GM18861 (cell line): ENCODE measurements around the gene ACSM6.
"Not testable (repeated sequence)": the region's sequence is repeated elsewhere in the genome, so short reads cannot be mapped to it uniquely, and the experiment has no call there.

Experiments used
- ATAC-seq: cut with Tn5 transposase; IDR thresholded peaks from one replicate; pipeline ENCODE4 v1.9.1; 2021; ENCODE audit not compliant: unreplicated experiment

Gene ACSM6

GRCh38 chr10:95193944-95194343 lies at the start of gene ACSM6:
Gene ACSM6 (plus strand): TSS chr10:95194238. CDS start chr10:95194486, 248 bp downstream.
- no peak for ATAC-seq

GRCh38 chr10:95168694-95169093 lies 25.3 kb upstream of the ACSM6 start:
- ATAC-seq, result no peak

GRCh38 chr10:95169522-95169921 lies 24.5 kb upstream of the ACSM6 start:
- ATAC-seq, result no peak

GRCh38 chr10:95170790-95171189 lies 23.2 kb upstream of the ACSM6 start:
- no peak for ATAC-seq

GRCh38 chr10:95171336-95171735 lies 22.7 kb upstream of the ACSM6 start:
- no peak for ATAC-seq

- no peak for ATAC-seq
Measured at GRCh38 chr10:95172851-95173250, 21.2 kb upstream of the ACSM6 start.

GRCh38 chr10:95176101-95176500 lies 17.9 kb upstream of the ACSM6 start:
- no peak for ATAC-seq

GRCh38 chr10:95177429-95177828 lies 16.6 kb upstream of the ACSM6 start:
- no peak for ATAC-seq

- no peak for ATAC-seq
Measured at GRCh38 chr10:95178266-95178665, 15.8 kb upstream of the ACSM6 start.

- ATAC-seq, result no peak
Measured at GRCh38 chr10:95178797-95179196, 15.2 kb upstream of the ACSM6 start.

GRCh38 chr10:95181726-95182125 lies 12.3 kb upstream of the ACSM6 start:
- no peak for ATAC-seq

- ATAC-seq, result peak; percentile 92
Measured at GRCh38 chr10:95183271-95184230, 10.5 kb upstream of the ACSM6 start.

- ATAC-seq, result no peak
Measured at GRCh38 chr10:95187617-95188016, 6.4 kb upstream of the ACSM6 start.

- ATAC-seq, result no peak
Measured at GRCh38 chr10:95188593-95188992, 5.4 kb upstream of the ACSM6 start.

GRCh38 chr10:95196046-95196445 lies 2.0 kb downstream of the ACSM6 start:
- no peak for ATAC-seq

GRCh38 chr10:95201736-95202135 lies 7.7 kb downstream of the ACSM6 start:
- ATAC-seq, result no peak

GRCh38 chr10:95202865-95203264 lies 8.8 kb downstream of the ACSM6 start:
- not testable (repeated sequence) for ATAC-seq

- ATAC-seq, result no peak
Measured at GRCh38 chr10:95208702-95209391, 14.8 kb downstream of the ACSM6 start.

- ATAC-seq, result no peak
Measured at GRCh38 chr10:95209509-95210127, 15.6 kb downstream of the ACSM6 start.

GRCh38 chr10:95211606-95212279 lies 17.7 kb downstream of the ACSM6 start:
- no peak for ATAC-seq

- no peak for ATAC-seq
Measured at GRCh38 chr10:95214369-95214768, 20.3 kb downstream of the ACSM6 start.
